GM23338 (cell line): ENCODE results near the gene COLEC12.

Experiments used
- EZH2 ChIP-seq: fragments of 200-600 bp; sonication (generic); IDR thresholded peaks from one replicate; pipeline ENCODE4 v1.8.0; 2017; ENCODE audit warnings: antibody characterized with exemption, mild to moderate bottlenecking, low read depth; ENCODE audit not compliant: unreplicated experiment
- POLR2AphosphoS5 ChIP-seq: IDR thresholded peaks from 2 replicates; pipeline ENCODE4 v1.6.1; 2016; ENCODE audit warnings: antibody characterized with exemption, low read depth
- TF ChIP-seq, protein P1 (sequence below), 2 experiments: fragments of 200-600 bp in 1 of 2; sonication (generic) in 1 of 2; conservative IDR thresholded peaks; 2 replicates each; pipeline versions ENCODE4 v1.5.1 to v1.6.1; 2016 to 2017; ENCODE audit warnings: antibody characterized with exemption in 2 of 2, low read depth in 2 of 2, mild to moderate bottlenecking in 2 of 2, moderate library complexity in 1 of 2
- TF ChIP-seq, protein P2 (sequence below): IDR thresholded peaks from 2 replicates; pipeline ENCODE4 v1.6.1; 2016; ENCODE audit warnings: antibody characterized with exemption
- TF ChIP-seq, protein P3 (sequence below): IDR thresholded peaks from one replicate; pipeline ENCODE4 v1.6.1; 2018; ENCODE audit warnings: antibody characterized with exemption; ENCODE audit not compliant: unreplicated experiment

DNA sequence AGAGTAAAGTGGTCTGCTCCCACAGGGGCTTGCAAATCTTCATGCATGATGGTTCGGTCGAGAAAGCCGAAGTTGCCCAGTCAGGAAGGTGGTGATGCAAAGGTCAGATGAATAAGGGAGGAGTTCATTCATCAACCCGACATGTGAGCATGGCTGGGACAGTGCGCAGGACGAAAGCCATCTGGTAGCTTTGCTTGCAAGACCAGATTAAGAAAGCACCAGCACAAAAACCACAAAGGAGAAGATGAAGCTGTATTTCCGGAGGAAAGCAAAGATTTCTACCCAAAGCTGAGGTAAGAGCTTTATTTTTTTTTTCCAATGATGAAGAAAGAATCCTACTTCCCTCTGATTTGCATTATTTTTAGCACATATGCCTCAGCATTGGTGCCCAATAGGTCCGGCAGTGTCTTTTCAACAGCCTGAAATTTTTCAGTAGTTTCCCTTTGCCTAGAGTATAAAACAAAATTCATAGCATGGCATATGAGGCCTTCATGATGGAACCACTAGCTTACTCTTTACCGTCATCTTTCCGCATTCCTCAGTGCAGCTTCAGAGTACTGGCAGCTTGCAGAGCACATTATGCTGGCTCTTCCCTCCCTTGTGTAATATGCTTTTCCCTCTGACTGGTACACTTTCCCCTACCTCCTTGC is 120.7 kb downstream of the COLEC12 start:
- TF ChIP-seq, protein P1, sequence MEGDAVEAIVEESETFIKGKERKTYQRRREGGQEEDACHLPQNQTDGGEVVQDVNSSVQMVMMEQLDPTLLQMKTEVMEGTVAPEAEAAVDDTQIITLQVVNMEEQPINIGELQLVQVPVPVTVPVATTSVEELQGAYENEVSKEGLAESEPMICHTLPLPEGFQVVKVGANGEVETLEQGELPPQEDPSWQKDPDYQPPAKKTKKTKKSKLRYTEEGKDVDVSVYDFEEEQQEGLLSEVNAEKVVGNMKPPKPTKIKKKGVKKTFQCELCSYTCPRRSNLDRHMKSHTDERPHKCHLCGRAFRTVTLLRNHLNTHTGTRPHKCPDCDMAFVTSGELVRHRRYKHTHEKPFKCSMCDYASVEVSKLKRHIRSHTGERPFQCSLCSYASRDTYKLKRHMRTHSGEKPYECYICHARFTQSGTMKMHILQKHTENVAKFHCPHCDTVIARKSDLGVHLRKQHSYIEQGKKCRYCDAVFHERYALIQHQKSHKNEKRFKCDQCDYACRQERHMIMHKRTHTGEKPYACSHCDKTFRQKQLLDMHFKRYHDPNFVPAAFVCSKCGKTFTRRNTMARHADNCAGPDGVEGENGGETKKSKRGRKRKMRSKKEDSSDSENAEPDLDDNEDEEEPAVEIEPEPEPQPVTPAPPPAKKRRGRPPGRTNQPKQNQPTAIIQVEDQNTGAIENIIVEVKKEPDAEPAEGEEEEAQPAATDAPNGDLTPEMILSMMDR (conservative IDR thresholded peaks at IDR 0.05; ENCODE audit: low read depth in 2 of 2), result no peak
- TF ChIP-seq POLR2AphosphoS5 (no peak), EZH2 (no peak)
- TF ChIP-seq, protein P2, sequence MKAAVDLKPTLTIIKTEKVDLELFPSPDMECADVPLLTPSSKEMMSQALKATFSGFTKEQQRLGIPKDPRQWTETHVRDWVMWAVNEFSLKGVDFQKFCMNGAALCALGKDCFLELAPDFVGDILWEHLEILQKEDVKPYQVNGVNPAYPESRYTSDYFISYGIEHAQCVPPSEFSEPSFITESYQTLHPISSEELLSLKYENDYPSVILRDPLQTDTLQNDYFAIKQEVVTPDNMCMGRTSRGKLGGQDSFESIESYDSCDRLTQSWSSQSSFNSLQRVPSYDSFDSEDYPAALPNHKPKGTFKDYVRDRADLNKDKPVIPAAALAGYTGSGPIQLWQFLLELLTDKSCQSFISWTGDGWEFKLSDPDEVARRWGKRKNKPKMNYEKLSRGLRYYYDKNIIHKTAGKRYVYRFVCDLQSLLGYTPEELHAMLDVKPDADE, result no peak
- TF ChIP-seq, protein P3, sequence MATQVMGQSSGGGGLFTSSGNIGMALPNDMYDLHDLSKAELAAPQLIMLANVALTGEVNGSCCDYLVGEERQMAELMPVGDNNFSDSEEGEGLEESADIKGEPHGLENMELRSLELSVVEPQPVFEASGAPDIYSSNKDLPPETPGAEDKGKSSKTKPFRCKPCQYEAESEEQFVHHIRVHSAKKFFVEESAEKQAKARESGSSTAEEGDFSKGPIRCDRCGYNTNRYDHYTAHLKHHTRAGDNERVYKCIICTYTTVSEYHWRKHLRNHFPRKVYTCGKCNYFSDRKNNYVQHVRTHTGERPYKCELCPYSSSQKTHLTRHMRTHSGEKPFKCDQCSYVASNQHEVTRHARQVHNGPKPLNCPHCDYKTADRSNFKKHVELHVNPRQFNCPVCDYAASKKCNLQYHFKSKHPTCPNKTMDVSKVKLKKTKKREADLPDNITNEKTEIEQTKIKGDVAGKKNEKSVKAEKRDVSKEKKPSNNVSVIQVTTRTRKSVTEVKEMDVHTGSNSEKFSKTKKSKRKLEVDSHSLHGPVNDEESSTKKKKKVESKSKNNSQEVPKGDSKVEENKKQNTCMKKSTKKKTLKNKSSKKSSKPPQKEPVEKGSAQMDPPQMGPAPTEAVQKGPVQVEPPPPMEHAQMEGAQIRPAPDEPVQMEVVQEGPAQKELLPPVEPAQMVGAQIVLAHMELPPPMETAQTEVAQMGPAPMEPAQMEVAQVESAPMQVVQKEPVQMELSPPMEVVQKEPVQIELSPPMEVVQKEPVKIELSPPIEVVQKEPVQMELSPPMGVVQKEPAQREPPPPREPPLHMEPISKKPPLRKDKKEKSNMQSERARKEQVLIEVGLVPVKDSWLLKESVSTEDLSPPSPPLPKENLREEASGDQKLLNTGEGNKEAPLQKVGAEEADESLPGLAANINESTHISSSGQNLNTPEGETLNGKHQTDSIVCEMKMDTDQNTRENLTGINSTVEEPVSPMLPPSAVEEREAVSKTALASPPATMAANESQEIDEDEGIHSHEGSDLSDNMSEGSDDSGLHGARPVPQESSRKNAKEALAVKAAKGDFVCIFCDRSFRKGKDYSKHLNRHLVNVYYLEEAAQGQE, result no peak
